GM18951 (cell line): ENCODE measurements around the gene ATP8A2.
"Not testable (repeated sequence)": the region's sequence is repeated elsewhere in the genome, so short reads cannot be mapped to it uniquely, and the experiment has no call there.

Experiments
- POLR2A ChIP-seq: IDR thresholded peaks from 4 replicates; pipeline ENCODE4 v1.6.1; 2011; ENCODE audit warnings: mild to moderate bottlenecking; ENCODE audit not compliant: insufficient read length, insufficient read depth; ENCODE audit errors: extremely low read depth
- in situ Hi-C: fragments of 300-500 bp; cut with MboI; formaldehyde crosslinking; loops from one replicate; pipeline ENCODE4 v1.12.0; 2022; ENCODE audit warnings: low sequenced_read_pairs, mixed read lengths, inconsistent platforms; ENCODE audit not compliant: unreplicated experiment

ATP8A2 gene

DNA sequence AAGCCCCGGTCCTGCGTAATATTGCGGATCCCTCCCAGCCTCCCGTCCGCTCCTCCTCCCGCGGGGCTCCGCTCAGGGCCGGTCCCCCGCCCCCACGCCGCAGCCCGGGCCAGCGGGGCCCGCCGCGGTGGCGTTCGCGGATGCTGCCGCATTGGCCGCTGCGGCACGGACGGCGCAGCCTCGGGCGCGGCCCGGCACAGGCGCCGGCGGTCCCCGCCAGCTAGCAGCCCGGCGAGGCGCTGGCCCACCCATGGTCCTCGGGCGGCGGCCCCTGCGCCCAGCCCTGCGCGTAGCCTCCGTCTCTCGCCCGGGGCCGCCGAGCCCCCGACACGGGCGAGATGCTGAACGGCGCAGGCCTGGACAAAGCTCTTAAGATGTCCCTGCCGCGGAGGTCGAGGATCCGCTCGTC lies at the start of gene ATP8A2:
TSS of gene ATP8A2 (plus strand) at position 100 of the 409 bp plus-strand sequence. CDS start at position 339, 239 bp downstream.
- TF ChIP-seq POLR2A = no peak
- in situ Hi-C loops = no loop called here

DNA sequence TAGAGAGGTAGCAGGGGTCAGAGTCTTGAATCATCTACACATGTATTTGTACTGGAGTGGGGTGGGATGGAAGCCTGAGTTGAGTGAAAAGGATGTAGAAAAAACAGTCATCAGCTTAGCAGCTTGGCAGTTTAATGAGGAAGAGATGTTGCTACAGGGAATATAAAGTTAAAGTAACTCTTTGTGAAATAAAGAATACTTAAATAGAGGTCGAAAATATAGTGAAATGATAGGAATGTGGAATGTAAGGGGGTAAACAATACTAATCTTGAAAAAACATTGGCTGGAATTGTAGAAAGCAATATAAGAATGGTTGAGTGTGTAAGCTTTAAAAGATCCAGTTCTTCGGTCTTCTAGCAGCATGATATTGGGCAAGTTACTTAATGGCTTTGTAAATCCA lies 47.7 kb upstream of the ATP8A2 start:
- in situ Hi-C loops = no loop called here
- TF ChIP-seq POLR2A = no peak

DNA sequence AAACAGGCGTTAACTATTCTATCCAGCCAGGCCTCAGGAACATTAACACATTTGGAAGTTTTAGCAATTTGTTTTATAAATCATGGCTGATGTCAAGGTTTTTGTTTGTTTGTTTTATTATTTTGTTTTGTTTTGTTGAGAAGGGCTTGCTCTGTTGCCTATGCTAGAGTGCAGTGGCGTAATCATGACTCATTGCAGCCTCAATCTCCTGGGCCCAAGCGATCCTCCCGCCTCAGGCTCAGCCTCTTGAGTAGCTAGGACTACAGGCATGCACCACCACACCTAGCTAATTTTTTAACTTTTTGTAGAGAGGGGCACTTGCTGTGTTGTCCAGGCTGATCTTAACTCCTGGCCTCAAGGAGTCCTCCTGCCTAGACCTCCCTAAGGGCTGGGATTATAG lies 42.1 kb upstream of the ATP8A2 start:
- in situ Hi-C loops = no loop called here
- TF ChIP-seq POLR2A = no peak

DNA sequence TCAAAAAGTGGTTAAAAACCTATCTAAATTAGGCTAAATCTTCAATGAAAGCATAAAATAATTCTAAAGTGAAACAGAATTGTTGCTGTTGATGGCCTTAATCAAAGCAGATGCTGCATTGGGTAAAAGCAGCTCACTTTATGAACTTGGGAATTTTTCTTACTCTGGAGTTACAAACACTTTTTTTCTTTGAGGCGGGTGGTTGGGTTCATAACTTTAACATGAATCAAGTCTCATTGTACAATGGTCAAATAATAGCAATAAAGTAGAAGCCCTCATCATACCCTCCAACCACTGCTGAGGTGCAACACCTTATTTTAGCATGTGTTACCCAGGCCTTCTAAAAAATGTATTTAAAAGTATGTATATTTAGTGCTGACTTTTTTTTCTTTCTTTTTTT lies 41.2 kb upstream of the ATP8A2 start:
- no peak for TF ChIP-seq POLR2A
- in situ Hi-C loops = no loop called here

DNA sequence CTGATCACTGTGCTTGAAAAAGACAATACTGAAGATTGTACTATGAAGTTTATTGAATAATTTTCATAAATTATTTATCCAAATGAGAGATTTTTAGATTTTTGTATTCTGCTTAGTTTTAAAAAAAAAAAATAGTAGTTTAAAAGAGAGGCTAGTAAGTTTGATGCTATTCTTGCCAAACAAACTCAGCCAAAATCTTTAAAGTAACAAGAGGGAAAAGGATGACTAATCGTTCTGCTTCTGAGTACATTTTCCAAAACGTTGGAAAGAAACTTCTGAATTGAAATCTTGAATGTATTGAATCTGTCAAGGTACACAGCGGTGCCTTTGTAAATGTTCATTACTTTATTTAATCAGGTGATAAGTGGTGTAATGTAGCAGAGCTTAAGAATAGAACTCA lies 35.9 kb upstream of the ATP8A2 start:
- in situ Hi-C loops = no loop called here
- TF ChIP-seq POLR2A = no peak

DNA sequence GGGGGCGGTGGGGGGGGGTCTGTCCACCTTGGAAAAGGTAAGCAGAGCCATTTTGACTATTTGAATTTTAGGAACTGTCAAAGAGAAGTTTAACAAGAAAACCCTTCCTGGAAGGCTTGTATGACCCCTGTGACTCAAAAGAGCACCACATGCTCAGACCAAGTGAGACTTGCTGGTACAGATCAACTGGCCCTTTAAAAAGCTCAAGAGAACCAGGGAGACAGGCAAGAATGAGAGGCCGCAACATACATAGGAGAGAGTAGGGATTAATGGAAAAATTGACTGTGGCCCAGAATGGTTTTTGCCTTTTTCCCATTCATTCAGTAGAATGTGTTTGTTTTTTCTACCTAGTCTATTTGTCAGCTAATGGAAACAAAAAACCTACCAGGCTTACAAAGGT lies 26.2 kb upstream of the ATP8A2 start:
- in situ Hi-C loops = no loop called here
- no peak for TF ChIP-seq POLR2A

DNA sequence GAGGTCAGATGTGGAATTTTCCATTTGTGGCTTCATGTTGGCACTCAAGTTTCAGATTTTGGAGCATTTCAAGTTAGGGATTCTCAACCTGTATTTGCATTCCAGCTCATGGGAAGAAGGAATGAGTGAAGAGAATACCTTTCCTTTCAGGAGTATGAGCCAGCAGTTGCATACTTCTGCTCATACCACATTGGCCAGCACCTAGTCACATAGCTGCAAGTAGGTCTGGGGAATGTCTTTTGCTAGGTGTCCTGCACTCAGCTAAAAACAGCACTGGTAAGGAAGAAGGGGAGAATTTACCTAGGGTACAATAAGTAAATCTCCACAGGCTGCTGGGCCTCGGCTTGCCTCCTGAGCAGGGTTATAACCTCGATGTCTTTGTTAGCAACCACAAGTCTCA lies 24.6 kb upstream of the ATP8A2 start:
- TF ChIP-seq POLR2A = no peak
- in situ Hi-C loops = no loop called here

DNA sequence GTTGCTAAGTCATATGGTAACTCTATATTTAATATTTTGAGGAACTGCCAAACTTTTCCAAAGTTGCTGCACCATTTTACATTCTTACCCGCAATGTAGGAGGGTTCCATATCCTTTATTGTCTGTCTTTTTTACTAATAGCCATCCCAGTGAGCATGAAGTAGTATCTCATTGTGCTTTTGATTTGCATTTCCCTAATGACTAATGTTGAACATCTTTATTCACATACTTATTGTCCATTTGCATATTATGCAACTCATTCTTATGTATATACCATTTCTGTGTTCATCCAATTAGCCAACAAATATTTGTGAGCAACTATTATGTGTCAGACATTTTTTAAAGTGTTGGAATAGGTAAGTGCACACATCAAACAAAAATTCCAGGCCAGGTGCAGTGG lies 20.4 kb upstream of the ATP8A2 start:
- in situ Hi-C loops = no loop called here
- no peak for TF ChIP-seq POLR2A

DNA sequence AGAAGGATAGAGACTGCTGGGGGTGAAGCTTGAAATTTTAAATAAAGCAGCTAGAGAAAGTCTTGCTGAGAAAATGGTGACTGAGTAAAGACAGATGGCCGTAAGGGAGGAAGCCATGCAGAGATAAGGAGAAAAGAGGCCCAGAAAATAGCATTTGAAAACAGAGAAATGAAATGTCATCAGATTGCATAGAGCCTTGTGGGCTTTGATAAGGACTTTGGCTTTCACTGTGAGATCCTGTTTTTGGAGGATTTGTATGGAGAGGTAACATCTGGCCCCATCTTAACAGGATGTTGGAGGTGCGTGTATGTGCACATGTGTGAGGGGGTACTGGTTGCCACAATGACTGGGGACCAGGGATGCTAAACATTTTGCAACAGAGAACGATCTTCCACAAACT lies 19.5 kb upstream of the ATP8A2 start:
- in situ Hi-C loops = no loop called here
- no peak for TF ChIP-seq POLR2A

DNA sequence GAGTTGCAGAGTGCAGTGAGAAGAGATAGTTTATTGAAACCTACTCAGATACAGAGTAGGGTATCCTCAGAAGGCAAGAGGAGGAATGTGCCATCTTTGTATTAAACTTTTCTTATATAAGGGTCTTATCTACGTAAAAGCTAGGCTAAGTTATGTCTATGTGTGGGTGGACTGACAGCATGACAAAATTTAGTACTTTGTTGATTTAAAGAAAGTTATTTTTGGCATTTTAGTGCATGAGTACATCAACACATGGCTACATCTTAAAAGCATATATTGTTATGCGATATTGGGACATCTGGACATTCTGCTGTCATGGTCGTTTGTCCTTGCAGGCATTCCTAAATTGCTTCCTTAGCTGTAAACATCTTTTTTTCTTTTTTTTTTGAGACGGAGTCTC lies 19.0 kb upstream of the ATP8A2 start:
- in situ Hi-C loops = no loop called here
- TF ChIP-seq POLR2A = no peak

DNA sequence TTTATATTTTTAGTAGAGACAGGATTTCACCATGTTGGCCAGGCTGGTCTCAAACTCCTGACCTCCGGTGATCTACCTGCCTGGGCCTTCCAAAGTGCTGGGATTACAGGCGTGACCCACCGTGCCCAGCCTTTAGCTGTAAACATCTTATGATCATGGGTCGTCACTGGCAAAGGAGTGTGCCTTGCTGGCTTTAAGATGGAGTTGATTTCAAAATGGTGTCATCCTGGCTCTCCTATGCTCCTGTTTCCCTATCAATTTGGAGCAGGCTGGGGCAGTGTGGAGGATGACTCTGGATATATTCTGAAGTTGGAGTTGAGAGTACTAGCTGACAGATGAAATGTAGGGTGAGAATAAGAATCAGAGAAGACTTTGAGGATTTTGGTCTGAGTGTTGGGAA lies 18.4 kb upstream of the ATP8A2 start:
- in situ Hi-C loops = no loop called here
- TF ChIP-seq POLR2A = no peak

DNA sequence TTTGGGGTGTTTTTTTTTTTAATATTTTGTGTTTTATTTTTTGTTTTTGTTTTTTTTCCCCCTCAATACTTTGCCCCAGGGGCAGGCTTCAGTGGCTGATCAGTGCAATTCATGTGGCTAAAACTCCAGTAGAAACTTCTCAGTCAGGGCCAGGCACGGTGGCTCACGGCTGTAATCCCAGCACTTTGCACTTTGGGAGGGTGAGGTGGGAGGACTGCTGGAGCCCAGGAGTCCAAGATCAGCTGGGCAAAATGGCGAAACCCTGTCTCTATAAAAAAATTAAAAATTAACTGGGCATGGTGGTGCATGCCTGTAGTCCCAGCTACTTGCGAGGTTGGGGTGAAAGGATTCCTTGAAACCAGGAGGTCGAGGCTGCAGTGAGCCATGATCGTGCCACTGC lies 17.4 kb upstream of the ATP8A2 start:
- TF ChIP-seq POLR2A = no peak
- in situ Hi-C loops = no loop called here

DNA sequence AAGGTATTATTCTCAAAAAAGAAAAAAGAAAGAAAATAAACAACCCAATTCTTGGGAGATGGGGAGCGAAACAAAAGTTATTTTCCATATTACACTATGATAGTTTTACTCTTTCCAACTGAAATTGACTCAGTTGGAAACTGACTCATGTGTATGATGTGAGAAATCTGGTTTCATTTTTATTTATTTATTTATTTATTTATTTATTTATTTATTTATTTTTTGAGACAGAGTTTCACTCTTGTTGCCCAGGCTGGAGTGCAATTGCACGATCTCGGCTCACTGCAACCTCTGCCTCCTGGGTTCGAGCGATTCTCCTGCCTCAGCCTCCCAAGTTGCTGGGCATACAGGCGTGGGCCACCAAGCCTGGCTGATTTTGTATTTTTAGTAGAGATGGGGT lies 11.3 kb upstream of the ATP8A2 start:
- in situ Hi-C loops = not testable (repeated sequence)

DNA sequence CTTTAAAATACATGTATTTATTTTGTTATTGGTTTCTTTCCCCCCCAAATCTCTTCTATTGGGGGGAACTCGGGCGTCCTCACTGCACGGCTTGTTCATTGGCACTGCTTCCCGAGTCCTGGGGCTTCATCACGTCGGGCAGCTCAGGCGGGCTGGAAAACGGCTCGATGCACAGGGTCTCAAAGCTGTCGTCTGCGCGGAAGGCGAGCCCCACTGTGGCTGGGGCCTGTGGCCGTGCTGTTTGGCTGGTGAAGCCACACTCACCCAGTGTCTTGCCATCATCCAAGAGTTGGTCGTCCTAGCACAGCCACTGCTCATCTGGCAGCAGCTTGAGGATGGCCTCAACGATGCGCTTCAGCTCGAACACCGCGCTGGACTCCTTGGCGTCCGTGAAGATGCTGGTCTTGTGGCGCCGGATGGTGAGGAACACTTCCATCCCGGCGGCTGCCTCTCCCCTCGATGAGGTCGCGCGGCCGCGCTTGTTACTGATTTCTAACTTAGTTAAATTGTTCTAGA lies 6.0 kb upstream of the ATP8A2 start:
- in situ Hi-C loops = no loop called here
- no peak for TF ChIP-seq POLR2A

DNA sequence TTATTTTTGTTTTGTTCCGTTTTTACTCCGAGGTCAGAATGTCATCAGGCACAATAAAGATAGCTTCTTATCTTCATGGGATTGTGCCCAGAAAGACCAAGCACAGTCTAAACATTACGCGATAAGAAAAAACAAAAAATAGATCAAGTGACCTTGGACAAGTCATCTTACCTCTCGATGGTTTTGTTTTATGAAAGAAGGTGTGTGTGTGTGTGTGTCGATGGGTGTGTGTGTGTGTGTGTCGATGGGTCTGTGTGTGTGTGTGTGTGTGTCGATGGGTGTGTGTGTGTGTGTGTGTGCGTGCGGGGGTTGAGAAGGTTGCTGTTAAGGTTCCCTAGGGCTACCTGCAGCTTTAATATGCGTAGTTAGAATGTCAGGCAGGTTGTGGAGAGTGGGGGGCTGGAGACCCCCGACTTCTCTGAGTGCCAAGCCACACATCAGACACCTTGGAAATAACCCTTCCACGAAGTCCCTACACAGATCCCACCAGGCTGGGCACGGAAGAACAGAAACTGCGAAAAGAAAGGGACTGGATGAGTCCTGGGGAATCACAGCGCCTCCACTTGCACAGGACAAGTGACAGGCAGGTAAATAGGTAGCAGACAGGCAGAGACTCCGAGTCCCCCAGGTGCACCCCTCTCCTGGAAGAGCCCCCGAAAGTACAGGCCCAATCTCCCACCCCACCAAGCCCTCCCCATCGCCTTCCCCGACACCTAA lies 458 bp upstream of the ATP8A2 start:
- in situ Hi-C loops = no loop called here

More for the DNA sequence above, 458 bp upstream of the ATP8A2 start:
- TF ChIP-seq POLR2A = no peak
